ENCODE data around the gene PARPBP. TPM values are rescaled to one million over a fixed set of nuclear protein-coding genes. Genes with fewer than 3 reads are reported as not detected.

PARPBP gene
- total RNA-seq, result 5.6 and 18.0 TPM in 2 replicates

GRCh38 chr12:102119674-102120563, at the start of gene PARPBP, which contains the start of gene NUP37:
Gene PARPBP, plus strand, starts transcription at chr12:102120183. Its CDS starts 3,706 bp downstream, at chr12:102123889.
Gene NUP37, minus strand, starts transcription at chr12:102120114. Its CDS starts 1,596 bp downstream, at chr12:102118518.

GRCh38 chr12:102197789-102198188, 77.8 kb downstream of the PARPBP start, which contains the start of gene PMCH:
Gene PMCH, minus strand, starts transcription at chr12:102197833. Its CDS starts 63 bp downstream, at chr12:102197770.

Other genes starting within 250 kb of the PARPBP start
- 21.9 and 132 TPM in 2 replicates for gene DRAM1, start 242.6 kb upstream of the PARPBP start, total RNA-seq
- gene WASHC3, start 58.2 kb upstream of the PARPBP start, total RNA-seq, result 84.5 and 101 TPM in 2 replicates
- gene NUP37, start 69 bp upstream of the PARPBP start, total RNA-seq, result 38.9 and 62.3 TPM in 2 replicates
- gene PMCH, start 77.7 kb downstream of the PARPBP start, total RNA-seq, result 0.19 TPM in 1 of 2 replicates, not detected in the other

Data from regular cardiac myocyte (primary cell).